Left forelimb (tissue), 1 donor: ENCODE results near the gene LPAR5.
"Not testable (repeated sequence)": the region's sequence is repeated elsewhere in the genome, so short reads cannot be mapped to it uniquely, and the experiment has no call there.

Experiments
- DNase-seq: peaks from one replicate; pipeline ENCODE4 v3.0.0-alpha.2; 2018; ENCODE audit warnings: low spot score

Gene LPAR5

GRCh38 chr12:6606331-6607131 is 29.2 kb downstream of the LPAR5 start:
- DNase-seq = no peak

GRCh38 chr12:6605421-6606330 is 30.1 kb downstream of the LPAR5 start:
- DNase-seq = no peak

- DNase-seq = no peak
Observed at GRCh38 chr12:6604259-6605029, 31.3 kb downstream of the LPAR5 start.

GRCh38 chr12:6603095-6603567 is 32.6 kb downstream of the LPAR5 start:
- no peak for DNase-seq

- no peak for DNase-seq
Observed at GRCh38 chr12:6602526-6602925, 33.2 kb downstream of the LPAR5 start.

GRCh38 chr12:6595673-6596072 is 40.1 kb downstream of the LPAR5 start:
- not testable (repeated sequence) for DNase-seq

- DNase-seq = no peak
Observed at GRCh38 chr12:6592087-6592486, 43.7 kb downstream of the LPAR5 start.

- not testable (repeated sequence) for DNase-seq
Observed at GRCh38 chr12:6586569-6586968, 49.2 kb downstream of the LPAR5 start.

- no peak for DNase-seq
Observed at GRCh38 chr12:6584293-6584692, 51.5 kb downstream of the LPAR5 start.

GRCh38 chr12:6582959-6583358 is 52.8 kb downstream of the LPAR5 start:
- no peak for DNase-seq

- no peak for DNase-seq
Observed at GRCh38 chr12:6582196-6582595, 53.6 kb downstream of the LPAR5 start.

- no peak for DNase-seq
Observed at GRCh38 chr12:6575648-6576047, 60.1 kb downstream of the LPAR5 start.

GRCh38 chr12:6574576-6575295 is 61.0 kb downstream of the LPAR5 start:
- no peak for DNase-seq

GRCh38 chr12:6573001-6573400 is 62.8 kb downstream of the LPAR5 start:
- DNase-seq = no peak

- DNase-seq = no peak
Observed at GRCh38 chr12:6570264-6570887, 65.4 kb downstream of the LPAR5 start.

- DNase-seq = no peak
Observed at GRCh38 chr12:6569786-6570185, 66.0 kb downstream of the LPAR5 start.

- DNase-seq = no peak
Observed at GRCh38 chr12:6569312-6569711, 66.4 kb downstream of the LPAR5 start.
